Glutamatergic neuron (in vitro differentiated cells): Measurements from ENCODE around the gene LY6G5B. TPM values are rescaled to one million over a fixed set of nuclear protein-coding genes. Genes with fewer than 3 reads are reported as not detected.

ENCODE experiments used
- DNase-seq: peaks from one replicate; pipeline ENCODE4 v3.0.0; 2022
- H3K27ac Mint-ChIP-seq: one replicate; pipeline ENCODE4 v1.8.0; 2020; ENCODE audit warnings: mild to moderate bottlenecking, mixed read lengths, inconsistent platforms; ENCODE audit not compliant: unreplicated experiment
- H3K27me3 Mint-ChIP-seq: one replicate; pipeline ENCODE4 v1.8.0; 2020; ENCODE audit warnings: mild to moderate bottlenecking, moderate library complexity, mixed read lengths, inconsistent platforms; ENCODE audit not compliant: unreplicated experiment
- H3K36me3 Mint-ChIP-seq: one replicate; pipeline ENCODE4 v1.8.0; 2020; ENCODE audit warnings: mild to moderate bottlenecking, mixed read lengths, inconsistent platforms; ENCODE audit not compliant: unreplicated experiment
- H3K4me1 Mint-ChIP-seq: one replicate; pipeline ENCODE4 v1.8.0; 2020; ENCODE audit warnings: mild to moderate bottlenecking, low read depth, mixed read lengths, inconsistent platforms; ENCODE audit not compliant: unreplicated experiment
- H3K4me3 Mint-ChIP-seq: one replicate; pipeline ENCODE4 v1.8.0; 2020; ENCODE audit warnings: mild to moderate bottlenecking, mixed read lengths, inconsistent platforms; ENCODE audit not compliant: unreplicated experiment
- H3K9me3 Mint-ChIP-seq: one replicate; pipeline ENCODE4 v1.8.0; 2020; ENCODE audit warnings: mild to moderate bottlenecking, moderate library complexity, mixed read lengths, inconsistent platforms; ENCODE audit not compliant: unreplicated experiment
- total RNA-seq: library from RNA; stranded (reverse); fragmentation: NEBNext Ultra II Directional; extraction: Animal tissue kit (Norgen Biotek cat#: 25700); gene quantifications from one replicate; pipeline ENCODE4 v1.2.1, GENCODE V29; 2021; ENCODE audit not compliant: unreplicated experiment
- TF ChIP-seq, protein P1 (sequence below): fragments of 200-600 bp; sonication (generic); IDR thresholded peaks from one replicate; pipeline ENCODE4 v1.5.0; 2021; ENCODE audit not compliant: partially characterized antibody, unreplicated experiment

The LY6G5B gene
- total RNA-seq, 1 donor from 2014 or later = 43.1 TPM

DNA sequence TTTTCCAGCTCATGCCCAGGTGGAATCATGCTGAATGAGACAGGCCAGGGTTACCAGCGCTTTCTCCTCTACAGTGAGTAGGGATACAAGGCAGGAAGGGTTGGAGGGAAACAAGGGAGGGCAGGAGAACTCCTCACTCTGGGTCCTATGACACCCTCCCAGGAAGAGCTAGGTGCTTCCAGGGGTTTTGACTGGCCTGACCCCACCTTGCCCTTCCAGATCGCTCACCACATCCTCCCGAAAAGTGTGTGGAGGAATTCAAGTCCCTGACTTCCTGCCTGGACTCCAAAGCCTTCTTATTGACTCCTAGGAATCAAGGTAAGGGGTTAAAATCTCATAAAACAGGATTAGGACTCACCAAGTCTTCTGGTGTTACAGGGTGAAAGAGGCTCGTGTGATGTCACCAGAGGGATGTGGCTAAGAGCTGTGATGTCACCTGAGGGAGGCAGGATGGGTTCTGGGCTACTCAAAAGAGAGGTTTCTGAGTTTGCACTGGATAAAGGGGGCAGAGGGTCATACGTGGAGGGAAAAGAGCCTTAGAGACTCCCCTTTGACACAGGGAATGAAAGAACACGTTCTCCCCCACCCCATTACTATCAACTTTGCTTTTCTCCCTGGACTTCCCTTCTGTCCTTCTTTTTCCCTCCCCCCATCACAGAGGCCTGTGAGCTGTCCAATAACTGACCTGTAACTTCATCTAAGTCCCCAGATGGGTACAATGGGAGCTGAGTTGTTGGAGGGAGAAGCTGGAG lies 12.2 kb upstream of the LY6G5B start:
- Mint-ChIP-seq H3K9me3 (peaks cover 2% of the 10 kb centered on the region), H3K27me3 (peaks cover 16% of the 10 kb centered on the region), H3K36me3 (peaks cover 4% of the 10 kb centered on the region), H3K27ac (peak overlapping the region; percentile 17), H3K4me1 (peaks cover 19% of the 10 kb centered on the region), H3K4me3 (peak overlapping the region; percentile 93)
- TF ChIP-seq, protein P1, sequence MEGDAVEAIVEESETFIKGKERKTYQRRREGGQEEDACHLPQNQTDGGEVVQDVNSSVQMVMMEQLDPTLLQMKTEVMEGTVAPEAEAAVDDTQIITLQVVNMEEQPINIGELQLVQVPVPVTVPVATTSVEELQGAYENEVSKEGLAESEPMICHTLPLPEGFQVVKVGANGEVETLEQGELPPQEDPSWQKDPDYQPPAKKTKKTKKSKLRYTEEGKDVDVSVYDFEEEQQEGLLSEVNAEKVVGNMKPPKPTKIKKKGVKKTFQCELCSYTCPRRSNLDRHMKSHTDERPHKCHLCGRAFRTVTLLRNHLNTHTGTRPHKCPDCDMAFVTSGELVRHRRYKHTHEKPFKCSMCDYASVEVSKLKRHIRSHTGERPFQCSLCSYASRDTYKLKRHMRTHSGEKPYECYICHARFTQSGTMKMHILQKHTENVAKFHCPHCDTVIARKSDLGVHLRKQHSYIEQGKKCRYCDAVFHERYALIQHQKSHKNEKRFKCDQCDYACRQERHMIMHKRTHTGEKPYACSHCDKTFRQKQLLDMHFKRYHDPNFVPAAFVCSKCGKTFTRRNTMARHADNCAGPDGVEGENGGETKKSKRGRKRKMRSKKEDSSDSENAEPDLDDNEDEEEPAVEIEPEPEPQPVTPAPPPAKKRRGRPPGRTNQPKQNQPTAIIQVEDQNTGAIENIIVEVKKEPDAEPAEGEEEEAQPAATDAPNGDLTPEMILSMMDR = no peak
- no peak for DNase-seq

DNA sequence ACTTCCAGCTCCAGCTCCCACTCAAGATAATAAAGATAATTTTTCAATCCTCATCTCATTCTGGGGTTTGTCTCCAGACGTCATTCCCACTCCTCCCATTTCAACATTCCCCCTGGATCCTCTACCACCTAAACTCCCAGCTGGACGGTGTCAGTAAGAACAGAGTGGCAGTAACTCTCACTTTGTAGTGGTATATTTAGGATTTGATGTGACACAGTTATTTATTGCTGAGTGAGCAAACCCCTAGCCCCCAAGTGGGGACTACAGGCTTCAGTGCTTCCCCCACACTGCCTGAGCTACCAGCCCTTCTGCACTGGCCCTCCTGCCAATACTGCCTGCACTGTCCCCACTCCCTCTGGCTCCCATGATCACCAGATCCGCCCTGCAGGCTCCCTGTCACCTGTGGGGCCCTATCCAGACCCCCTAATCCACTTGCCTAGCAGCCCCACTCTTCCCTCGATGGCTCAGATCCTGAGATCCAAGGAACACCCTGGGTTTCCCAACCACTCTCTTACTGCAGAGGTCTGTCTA lies 11.6 kb upstream of the LY6G5B start:
- DNase-seq = no peak
- Mint-ChIP-seq H3K36me3 (peaks cover 4% of the 10 kb centered on the region), H3K27me3 (peaks cover 15% of the 10 kb centered on the region), H3K4me3 (peak overlapping the region; percentile 93), H3K9me3 (no peaks in the 10 kb centered on the region), H3K4me1 (peaks cover 21% of the 10 kb centered on the region), H3K27ac (peak overlapping the region; percentile 17)
- TF ChIP-seq, protein P1 = no peak

DNA sequence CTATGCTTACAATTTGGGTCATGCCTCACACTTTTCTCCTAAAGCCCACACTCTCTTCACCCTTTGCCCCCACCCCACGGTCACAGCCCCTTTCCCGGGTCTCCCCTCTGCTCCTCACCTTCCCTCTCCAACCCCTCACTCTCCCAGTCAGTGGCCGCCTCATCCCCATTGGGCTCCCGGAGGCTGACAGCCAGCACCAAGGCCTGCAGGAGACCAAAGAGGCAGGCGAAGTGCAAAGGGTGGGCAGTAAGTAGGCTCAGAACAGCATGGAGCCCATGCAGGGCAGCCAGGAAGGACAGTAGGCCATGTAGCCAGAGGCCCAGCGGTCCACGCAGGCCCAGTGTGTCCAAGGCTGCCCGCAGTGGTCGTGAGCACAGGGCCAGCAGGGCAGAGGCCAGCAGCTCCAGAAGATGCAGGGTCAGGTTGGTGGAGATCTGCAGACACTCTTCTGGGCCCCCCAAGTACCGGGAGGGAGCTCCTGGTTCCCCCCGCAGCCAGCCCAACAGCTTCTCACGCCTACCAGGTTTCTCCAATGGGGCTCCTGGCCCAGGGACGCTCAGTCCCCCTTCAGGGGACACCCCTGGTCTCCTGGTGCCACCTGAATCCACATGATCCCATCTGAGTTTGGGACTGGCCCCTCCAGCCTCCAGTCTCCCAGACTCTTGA lies 10.7 kb upstream of the LY6G5B start:
- Mint-ChIP-seq H3K9me3 (peaks cover under 1% of the 10 kb centered on the region), H3K27ac (no peak overlapping the region), H3K4me1 (peaks cover 29% of the 10 kb centered on the region), H3K27me3 (peaks cover 18% of the 10 kb centered on the region), H3K36me3 (peaks cover 4% of the 10 kb centered on the region), H3K4me3 (peak overlapping the region; percentile 93)
- TF ChIP-seq, protein P1 = no peak
- no peak for DNase-seq

DNA sequence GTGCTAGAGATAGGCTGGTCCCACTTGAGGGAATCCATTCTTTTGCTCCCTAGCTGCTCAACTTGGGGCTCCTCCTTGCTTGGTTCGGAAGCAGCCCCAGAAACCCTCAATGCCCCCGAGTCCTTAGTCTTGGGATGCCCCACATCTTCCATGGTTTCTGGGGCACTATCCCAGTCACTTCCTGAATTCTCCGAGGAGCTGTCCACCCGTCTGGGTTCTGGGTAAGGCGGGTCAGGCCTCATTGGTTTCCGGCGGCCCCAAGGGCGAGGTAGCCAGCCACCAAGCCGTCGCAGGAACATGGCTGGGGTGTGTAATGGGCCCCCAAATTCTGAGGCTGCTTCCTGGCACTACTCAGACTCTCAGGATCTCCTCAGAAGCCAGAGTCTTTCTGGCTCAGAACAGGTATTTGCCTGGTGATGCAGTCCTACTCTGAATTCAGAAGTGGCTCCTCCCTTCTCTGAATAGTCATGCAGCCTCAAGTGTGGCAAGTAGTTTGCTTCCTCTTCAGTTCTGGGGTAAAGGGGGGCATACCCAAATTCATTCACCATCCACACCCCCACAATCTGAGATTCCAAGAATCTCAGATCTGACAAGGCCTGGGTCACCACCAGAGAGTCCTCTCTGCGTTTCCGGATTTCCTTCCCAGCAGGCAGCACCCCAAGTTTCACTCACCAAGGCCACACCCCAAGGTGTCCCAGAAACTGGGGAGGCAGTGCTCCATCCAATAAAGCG lies 10.0 kb upstream of the LY6G5B start:
- DNase-seq = no peak
- Mint-ChIP-seq H3K36me3 (peaks cover 4% of the 10 kb centered on the region), H3K27me3 (peaks cover 21% of the 10 kb centered on the region), H3K4me3 (peak overlapping the region; percentile 93), H3K9me3 (peaks cover 8% of the 10 kb centered on the region), H3K27ac (peak overlapping the region; percentile 92), H3K4me1 (peaks cover 31% of the 10 kb centered on the region)
- TF ChIP-seq, protein P1 = no peak
